ENCODE measurements around the gene ARHGEF33.

The ARHGEF33 gene

DNA sequence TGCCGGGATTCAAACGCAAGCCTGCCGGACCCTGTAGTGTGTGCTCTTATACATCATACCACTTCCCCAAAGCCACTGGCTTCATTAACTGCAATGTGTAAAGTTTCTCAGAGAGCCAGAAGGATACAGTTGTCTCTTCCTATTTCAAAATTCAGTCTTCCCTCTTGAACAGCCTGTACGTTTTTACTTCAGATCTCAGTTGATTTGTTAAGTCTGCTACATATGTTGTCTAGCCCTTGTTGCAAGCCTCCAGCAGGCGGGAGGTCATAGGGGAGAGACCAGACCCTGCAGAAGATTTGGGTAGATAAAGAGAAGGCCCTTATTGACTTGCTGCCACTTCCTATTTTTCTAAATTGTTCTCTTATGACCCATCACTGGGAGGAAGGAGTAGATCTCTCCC lies 56.2 kb downstream of the ARHGEF33 start:
- TF ChIP-seq, protein P1, sequence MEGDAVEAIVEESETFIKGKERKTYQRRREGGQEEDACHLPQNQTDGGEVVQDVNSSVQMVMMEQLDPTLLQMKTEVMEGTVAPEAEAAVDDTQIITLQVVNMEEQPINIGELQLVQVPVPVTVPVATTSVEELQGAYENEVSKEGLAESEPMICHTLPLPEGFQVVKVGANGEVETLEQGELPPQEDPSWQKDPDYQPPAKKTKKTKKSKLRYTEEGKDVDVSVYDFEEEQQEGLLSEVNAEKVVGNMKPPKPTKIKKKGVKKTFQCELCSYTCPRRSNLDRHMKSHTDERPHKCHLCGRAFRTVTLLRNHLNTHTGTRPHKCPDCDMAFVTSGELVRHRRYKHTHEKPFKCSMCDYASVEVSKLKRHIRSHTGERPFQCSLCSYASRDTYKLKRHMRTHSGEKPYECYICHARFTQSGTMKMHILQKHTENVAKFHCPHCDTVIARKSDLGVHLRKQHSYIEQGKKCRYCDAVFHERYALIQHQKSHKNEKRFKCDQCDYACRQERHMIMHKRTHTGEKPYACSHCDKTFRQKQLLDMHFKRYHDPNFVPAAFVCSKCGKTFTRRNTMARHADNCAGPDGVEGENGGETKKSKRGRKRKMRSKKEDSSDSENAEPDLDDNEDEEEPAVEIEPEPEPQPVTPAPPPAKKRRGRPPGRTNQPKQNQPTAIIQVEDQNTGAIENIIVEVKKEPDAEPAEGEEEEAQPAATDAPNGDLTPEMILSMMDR (IDR thresholded peaks at IDR 0.05; ENCODE audit: low read depth, low read length, missing control alignments): no peak
- in situ Hi-C loops (cut with HindIII; ENCODE audit: low sequenced_read_pairs): loop anchor here (25.0 kb wide), 1 partner anchor 291 kb away; the partner anchor contains the start of gene CDKL4
- DNase-seq (ENCODE audit: low read depth): no peak
- no peak overlapping the region for H3K4me3 ChIP-seq (ENCODE audit: low read depth, low read length)

DNA sequence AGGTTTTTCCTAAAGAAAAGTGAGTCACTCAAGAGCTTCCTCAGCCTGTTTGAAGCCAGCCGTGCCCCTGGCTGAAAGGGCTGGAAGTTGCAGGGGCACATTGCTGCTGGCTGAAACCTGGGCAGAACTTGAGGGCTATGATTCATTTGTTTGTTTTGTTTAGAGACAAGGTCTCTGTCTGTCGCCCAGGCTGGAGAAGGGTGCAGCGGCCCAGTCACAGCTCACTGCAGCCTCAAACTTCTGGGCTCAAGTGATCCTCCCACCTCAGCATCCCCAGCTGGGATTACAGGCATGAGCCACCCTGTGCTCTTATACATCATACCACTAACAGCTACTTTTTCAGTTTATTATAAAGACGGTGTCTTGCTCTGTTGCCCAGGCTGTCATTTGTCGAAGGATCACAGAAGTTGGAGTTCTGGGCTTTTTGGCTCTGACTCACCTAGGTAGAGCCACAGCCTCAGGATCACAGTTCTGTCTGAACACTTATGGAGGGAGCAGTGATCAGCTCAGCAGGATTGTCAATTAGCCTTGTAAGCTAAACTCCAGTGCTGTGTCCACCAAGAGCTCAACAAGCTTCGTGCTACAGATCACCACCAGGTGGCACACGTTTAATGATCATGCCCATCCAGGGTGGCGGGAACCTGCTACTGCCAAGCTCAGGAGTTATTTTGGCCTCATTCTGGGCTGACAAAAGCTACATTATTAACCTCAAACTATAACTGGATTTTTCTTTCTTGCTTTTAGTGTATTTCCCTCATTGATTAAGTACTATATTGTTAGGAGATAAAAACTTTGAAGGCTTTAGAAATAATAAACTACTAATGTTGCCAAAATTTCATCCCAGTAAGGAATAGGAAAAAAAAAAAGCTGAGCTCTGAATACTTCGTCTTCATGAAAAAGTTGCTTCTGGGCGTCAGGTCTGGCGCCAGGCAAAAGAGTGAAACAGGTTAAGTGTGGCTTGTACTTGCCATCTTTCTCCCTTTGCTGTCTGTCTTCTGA lies 57.9 kb downstream of the ARHGEF33 start:
- TF ChIP-seq, protein P1 (IDR thresholded peaks at IDR 0.05; ENCODE audit: low read depth, low read length, missing control alignments): peak; percentile 81
- no peak overlapping the region for H3K4me3 ChIP-seq (ENCODE audit: low read depth, low read length)
- peak; percentile 61 for DNase-seq (ENCODE audit: low read depth)
- in situ Hi-C loops (cut with HindIII; ENCODE audit: low sequenced_read_pairs): loop anchor here (25.0 kb wide), 1 partner anchor 290 kb away; the partner anchor contains the start of gene CDKL4

- no peak overlapping the region for H3K4me3 ChIP-seq (ENCODE audit: low read depth, low read length)
- no peak for DNase-seq (ENCODE audit: low read depth)
- in situ Hi-C loops (cut with HindIII; ENCODE audit: low sequenced_read_pairs): loop anchor here (25.0 kb wide), 1 partner anchor 289 kb away; the partner anchor contains the start of gene CDKL4
- TF ChIP-seq, protein P1 (IDR thresholded peaks at IDR 0.05; ENCODE audit: low read depth, low read length, missing control alignments): no peak
Observed at GRCh38 chr2:38948387-38948882, 58.8 kb downstream of the ARHGEF33 start.

DNA sequence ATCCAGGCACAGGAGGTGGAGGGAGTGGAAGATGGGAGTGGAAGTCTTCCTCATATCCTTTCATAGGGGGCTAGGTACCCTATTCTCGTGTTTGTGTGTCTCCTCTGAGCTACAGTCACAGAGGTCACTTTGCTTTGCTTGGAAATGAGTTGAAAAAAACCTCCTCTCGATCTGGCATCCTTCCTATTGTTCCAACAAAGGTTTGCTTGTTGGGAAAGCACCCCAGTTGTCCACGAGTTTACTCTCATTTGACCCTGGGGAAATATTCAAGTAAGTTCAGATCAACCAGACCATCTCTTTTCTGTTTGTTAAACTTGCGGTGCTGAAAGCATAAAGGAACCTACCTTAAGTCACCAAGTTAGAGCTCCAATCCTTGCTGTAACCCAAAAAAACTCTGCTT lies 59.3 kb downstream of the ARHGEF33 start:
- DNase-seq (ENCODE audit: low read depth): no peak
- TF ChIP-seq, protein P1 (IDR thresholded peaks at IDR 0.05; ENCODE audit: low read depth, low read length, missing control alignments): no peak
- H3K4me3 ChIP-seq (ENCODE audit: low read depth, low read length): no peak overlapping the region
- in situ Hi-C loops (cut with HindIII; ENCODE audit: low sequenced_read_pairs): loop anchor here (25.0 kb wide), 1 partner anchor 288 kb away; the partner anchor contains the start of gene CDKL4

DNA sequence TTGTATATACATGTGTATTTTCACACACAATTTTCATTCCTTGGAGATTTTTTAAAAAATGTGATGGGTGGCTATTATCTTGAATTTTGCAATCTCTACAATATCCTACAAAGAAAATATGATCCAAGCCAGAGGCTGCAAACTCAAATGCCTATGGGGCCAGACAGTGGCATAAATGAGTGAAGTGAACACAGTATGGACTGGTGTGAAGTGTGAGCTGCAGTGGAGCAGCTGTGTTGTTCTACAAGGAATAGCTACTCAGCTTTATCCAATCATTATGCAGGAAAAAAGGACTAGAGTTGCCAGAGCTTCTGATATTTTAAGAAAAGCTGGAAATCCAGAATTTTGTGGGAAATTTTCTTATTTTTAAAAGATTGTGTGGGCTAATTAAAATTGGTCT lies 62.1 kb downstream of the ARHGEF33 start:
- in situ Hi-C loops (cut with HindIII; ENCODE audit: low sequenced_read_pairs): no loop called here
- DNase-seq (ENCODE audit: low read depth): no peak
- H3K4me3 ChIP-seq (ENCODE audit: low read depth, low read length): no peak overlapping the region
- TF ChIP-seq, protein P1 (IDR thresholded peaks at IDR 0.05; ENCODE audit: low read depth, low read length, missing control alignments): no peak

DNA sequence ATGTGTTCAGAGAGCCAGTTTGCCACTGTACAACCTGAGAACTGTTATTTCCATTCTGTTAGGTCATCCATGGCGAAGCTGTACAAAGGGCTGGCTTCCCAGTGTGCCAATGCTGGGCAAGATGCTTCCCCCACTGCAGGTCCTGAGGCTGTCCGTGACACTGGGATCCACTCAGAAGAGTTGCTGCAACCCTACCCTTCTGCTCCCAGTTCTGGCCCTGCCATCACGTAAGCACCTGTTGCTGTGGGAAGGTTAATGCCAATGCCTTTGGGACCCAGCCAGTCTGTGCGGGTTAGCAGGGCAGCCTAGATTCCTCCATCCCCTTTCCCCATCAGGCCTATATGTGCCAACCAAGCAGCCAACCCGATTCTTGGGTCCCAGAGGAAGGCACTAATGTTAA lies 68.3 kb downstream of the ARHGEF33 start:
- DNase-seq (ENCODE audit: low read depth): no peak
- no peak overlapping the region for H3K4me3 ChIP-seq (ENCODE audit: low read depth, low read length)
- in situ Hi-C loops (cut with HindIII; ENCODE audit: low sequenced_read_pairs): no loop called here
- TF ChIP-seq, protein P1 (IDR thresholded peaks at IDR 0.05; ENCODE audit: low read depth, low read length, missing control alignments): no peak
